ENCODE results near the gene SNAPIN.
"Not testable (repeated sequence)": the region's sequence is repeated elsewhere in the genome, so short reads cannot be mapped to it uniquely, and the experiment has no call there.

SNAPIN gene

GRCh38 chr1:153626904-153627714 is 31.4 kb upstream of the SNAPIN start, which contains the start of gene S100A13:
Gene S100A13 (minus strand): TSS chr1:153627505. CDS start chr1:153626472, 1,033 bp downstream.
- DNase-seq (ENCODE audit: low spot score) = peak; percentile 90

GRCh38 chr1:153627715-153628626 is 30.5 kb upstream of the SNAPIN start, which contains the start of gene S100A1:
Gene S100A1 (plus strand): TSS chr1:153628434. CDS start chr1:153630522, 2,088 bp downstream.
- no peak for DNase-seq (ENCODE audit: low spot score)

GRCh38 chr1:153628638-153629342 is 29.7 kb upstream of the SNAPIN start:
- no peak for DNase-seq (ENCODE audit: low spot score)

GRCh38 chr1:153629343-153629665 is 29.2 kb upstream of the SNAPIN start:
- DNase-seq (ENCODE audit: low spot score) = no peak

- DNase-seq (ENCODE audit: low spot score) = no peak
These were observed 28.5 kb upstream of the SNAPIN start for GRCh38 chr1:153629971-153630370.

GRCh38 chr1:153630384-153630783 is 28.1 kb upstream of the SNAPIN start:
- DNase-seq (ENCODE audit: low spot score) = no peak

- no peak for DNase-seq (ENCODE audit: low spot score)
These were observed 27.2 kb upstream of the SNAPIN start for GRCh38 chr1:153631047-153632022.

GRCh38 chr1:153633161-153633753 is 25.2 kb upstream of the SNAPIN start:
- peak; percentile 39 for DNase-seq (ENCODE audit: low spot score)

- DNase-seq (ENCODE audit: low spot score) = peak; percentile 96
These were observed 24.5 kb upstream of the SNAPIN start, which contains the start of gene CHTOP for GRCh38 chr1:153633754-153634665. Gene CHTOP (plus strand): TSS chr1:153634066. CDS start chr1:153636589, 2,523 bp downstream.

GRCh38 chr1:153635872-153636271 is 22.6 kb upstream of the SNAPIN start:
- DNase-seq (ENCODE audit: low spot score) = no peak

- no peak for DNase-seq (ENCODE audit: low spot score)
These were observed 22.2 kb upstream of the SNAPIN start for GRCh38 chr1:153636312-153636711.

- DNase-seq (ENCODE audit: low spot score) = no peak
These were observed 20.2 kb upstream of the SNAPIN start for GRCh38 chr1:153638261-153638660.

GRCh38 chr1:153639280-153639679 is 19.2 kb upstream of the SNAPIN start:
- no peak for DNase-seq (ENCODE audit: low spot score)

- not testable (repeated sequence) for DNase-seq (ENCODE audit: low spot score)
These were observed 18.3 kb upstream of the SNAPIN start for GRCh38 chr1:153640213-153640612.

GRCh38 chr1:153640861-153641260 is 17.6 kb upstream of the SNAPIN start:
- no peak for DNase-seq (ENCODE audit: low spot score)

GRCh38 chr1:153642161-153642560 is 16.3 kb upstream of the SNAPIN start:
- DNase-seq (ENCODE audit: low spot score) = no peak

- no peak for DNase-seq (ENCODE audit: low spot score)
These were observed 15.4 kb upstream of the SNAPIN start for GRCh38 chr1:153643100-153643499.

GRCh38 chr1:153643816-153644215 is 14.7 kb upstream of the SNAPIN start:
- DNase-seq (ENCODE audit: low spot score) = no peak

- no peak for DNase-seq (ENCODE audit: low spot score)
These were observed 11.7 kb upstream of the SNAPIN start for GRCh38 chr1:153646672-153647345.
